HuH-7.5 (cell line): ENCODE measurements around the gene CDCP1.
"Not testable (repeated sequence)": the region's sequence is repeated elsewhere in the genome, so short reads cannot be mapped to it uniquely, and the experiment has no call there.

Experiments used
- DNase-seq: peaks from one replicate; pipeline ENCODE4 v3.0.0; 2011; ENCODE audit warnings: low spot score

CDCP1 gene

GRCh38 chr3:45084820-45085816 lies 61.1 kb downstream of the CDCP1 start:
- DNase-seq, result no peak

- no peak for DNase-seq
Measured at GRCh38 chr3:45084361-45084760, 61.8 kb downstream of the CDCP1 start.

- DNase-seq, result no peak
Measured at GRCh38 chr3:45083023-45083422, 63.2 kb downstream of the CDCP1 start.

- DNase-seq, result no peak
Measured at GRCh38 chr3:45082142-45082538, 64.0 kb downstream of the CDCP1 start.

GRCh38 chr3:45081506-45082141 lies 64.6 kb downstream of the CDCP1 start:
- DNase-seq, result no peak

GRCh38 chr3:45080824-45081223 lies 65.4 kb downstream of the CDCP1 start:
- DNase-seq, result no peak

- DNase-seq, result no peak
Measured at GRCh38 chr3:45079715-45080114, 66.5 kb downstream of the CDCP1 start.

GRCh38 chr3:45078910-45079522 lies 67.2 kb downstream of the CDCP1 start:
- no peak for DNase-seq

- not testable (repeated sequence) for DNase-seq
Measured at GRCh38 chr3:45078256-45078655, 67.9 kb downstream of the CDCP1 start.

- no peak for DNase-seq
Measured at GRCh38 chr3:45075821-45076625, 70.2 kb downstream of the CDCP1 start.

GRCh38 chr3:45071075-45071474 lies 75.1 kb downstream of the CDCP1 start:
- DNase-seq, result no peak

GRCh38 chr3:45067941-45068340 lies 78.2 kb downstream of the CDCP1 start:
- no peak for DNase-seq

- no peak for DNase-seq
Measured at GRCh38 chr3:45067486-45067885, 78.7 kb downstream of the CDCP1 start.

- no peak for DNase-seq
Measured at GRCh38 chr3:45066109-45066801, 79.9 kb downstream of the CDCP1 start.

- no peak for DNase-seq
Measured at GRCh38 chr3:45065373-45065720, 80.8 kb downstream of the CDCP1 start.

- DNase-seq, result no peak
Measured at GRCh38 chr3:45064512-45065372, 81.4 kb downstream of the CDCP1 start.

GRCh38 chr3:45062697-45063070 lies 83.5 kb downstream of the CDCP1 start:
- no peak for DNase-seq

- no peak for DNase-seq
Measured at GRCh38 chr3:45060165-45060892, 85.8 kb downstream of the CDCP1 start.

GRCh38 chr3:45059132-45059531 lies 87.0 kb downstream of the CDCP1 start:
- no peak for DNase-seq

GRCh38 chr3:45057557-45057956 lies 88.6 kb downstream of the CDCP1 start:
- no peak for DNase-seq
